H9 (cell line): Measurements from ENCODE around the gene ZNF611. TPM values are rescaled to one million over a fixed set of nuclear protein-coding genes. Genes with fewer than 3 reads are reported as not detected.

Experiments
- DNase-seq: peaks from one replicate; pipeline ENCODE4 v3.0.0-alpha.2; 2017
- H2AFZ ChIP-seq: one replicate; pipeline ENCODE4 v1.6.1; 2013; ENCODE audit warnings: mild to moderate bottlenecking, low read length, control low read depth, moderate library complexity
- H2AK5ac ChIP-seq: 2 replicates; pipeline ENCODE4 v1.6.1; 2013; ENCODE audit warnings: low read length, control low read depth, mixed read lengths; ENCODE audit not compliant: insufficient read length
- H2BK120ac ChIP-seq: one replicate; pipeline ENCODE4 v1.6.1; 2013; ENCODE audit warnings: low read depth, mild to moderate bottlenecking, low read length, control low read depth, inconsistent platforms; ENCODE audit not compliant: poor library complexity, severe bottlenecking
- H2BK12ac ChIP-seq: 2 replicates; pipeline ENCODE4 v1.6.1; 2013; ENCODE audit warnings: low read length, control low read depth, mixed read lengths, low read depth; ENCODE audit not compliant: insufficient read length
- H2BK15ac ChIP-seq: 2 replicates; pipeline ENCODE4 v1.6.1; 2013; ENCODE audit warnings: low read depth, low read length, control low read depth
- H2BK20ac ChIP-seq: one replicate; pipeline ENCODE4 v1.6.1; 2013; ENCODE audit warnings: low read depth, mild to moderate bottlenecking, low read length, control low read depth, inconsistent platforms; ENCODE audit not compliant: poor library complexity, severe bottlenecking
- H2BK5ac ChIP-seq: 2 replicates; pipeline ENCODE4 v1.6.1; 2013; ENCODE audit warnings: low read length, control low read depth, mixed read lengths; ENCODE audit not compliant: insufficient read length
- H3K14ac ChIP-seq: 2 replicates; pipeline ENCODE4 v1.6.1; 2013; ENCODE audit warnings: low read length, control low read depth; ENCODE audit not compliant: insufficient read depth
- H3K18ac ChIP-seq: 2 replicates; pipeline ENCODE4 v1.6.1; 2013; ENCODE audit warnings: low read depth, mild to moderate bottlenecking, mixed read lengths, low read length, control low read depth; ENCODE audit not compliant: insufficient read length
- H3K23ac ChIP-seq: 2 replicates; pipeline ENCODE4 v1.6.1; 2013; ENCODE audit warnings: low read length, control low read depth, mixed read lengths, low read depth; ENCODE audit not compliant: insufficient read length
- H3K23me2 ChIP-seq: 2 replicates; pipeline ENCODE4 v1.6.1; 2013; ENCODE audit warnings: low read depth, mild to moderate bottlenecking, mixed read lengths, low read length, control low read depth; ENCODE audit not compliant: insufficient read length, poor library complexity, severe bottlenecking
- H3K27ac ChIP-seq: 2 replicates; pipeline ENCODE4 v1.5.1; 2013; ENCODE audit warnings: low read length, control low read depth, mixed read lengths, low read depth; ENCODE audit not compliant: insufficient read length
- H3K27me3 ChIP-seq: 2 replicates; pipeline ENCODE4 v1.6.1; 2013; ENCODE audit warnings: low read length, control low read depth, inconsistent platforms; ENCODE audit not compliant: insufficient read depth
- H3K4ac ChIP-seq: 2 replicates; pipeline ENCODE4 v1.6.1; 2013; ENCODE audit warnings: low read depth, mild to moderate bottlenecking, control low read depth, inconsistent platforms, low read length, moderate library complexity
- H3K4me1 ChIP-seq: 2 replicates; pipeline ENCODE4 v1.6.1; 2013; ENCODE audit warnings: low read length, control low read depth, inconsistent platforms; ENCODE audit not compliant: insufficient read depth
- H3K4me2 ChIP-seq: 2 replicates; pipeline ENCODE4 v1.6.1; 2013; ENCODE audit warnings: low read length, control low read depth, mixed read lengths; ENCODE audit not compliant: insufficient read length, insufficient read depth
- H3K56ac ChIP-seq: 2 replicates; pipeline ENCODE4 v1.6.1; 2013; ENCODE audit warnings: low read depth, mild to moderate bottlenecking, mixed read lengths, low read length, control low read depth; ENCODE audit not compliant: insufficient read length
- H3K79me1 ChIP-seq: 2 replicates; pipeline ENCODE4 v1.6.1; 2013; ENCODE audit warnings: low read depth, mild to moderate bottlenecking, moderate library complexity, low read length, control low read depth, inconsistent platforms; ENCODE audit not compliant: insufficient read depth, poor library complexity, severe bottlenecking
- H3K79me2 ChIP-seq: 2 replicates; pipeline ENCODE4 v1.6.1; 2013; ENCODE audit warnings: low read length, control low read depth, inconsistent platforms; ENCODE audit not compliant: insufficient read depth
- H3K9ac ChIP-seq: 2 replicates; pipeline ENCODE4 v1.6.1; 2013; ENCODE audit warnings: low read length, control low read depth, mixed read lengths; ENCODE audit not compliant: insufficient read length; ENCODE audit errors: extremely low read depth
- H3K9me3 ChIP-seq: one replicate; pipeline ENCODE4 v1.6.1; 2013; ENCODE audit warnings: low read depth, low read length, inconsistent platforms; ENCODE audit not compliant: control insufficient read depth
- H3T11ph ChIP-seq: one replicate; pipeline ENCODE4 v1.6.1; 2013; ENCODE audit warnings: mild to moderate bottlenecking, low read length, control low read depth, inconsistent platforms
- H4K20me1 ChIP-seq: one replicate; pipeline ENCODE4 v1.6.1; 2013; ENCODE audit not compliant: control insufficient read depth, insufficient read length, insufficient read depth
- H4K5ac ChIP-seq: 2 replicates; pipeline ENCODE4 v1.6.1; 2013; ENCODE audit warnings: low read depth, mild to moderate bottlenecking, mixed read lengths, low read length, control low read depth; ENCODE audit not compliant: insufficient read length
- H4K8ac ChIP-seq: replicated peaks from 2 replicates; pipeline ENCODE4 v1.6.1; 2013; ENCODE audit warnings: low read length, control low read depth, mixed read lengths, low read depth; ENCODE audit not compliant: insufficient read length
- H4K91ac ChIP-seq: 2 replicates; pipeline ENCODE4 v1.6.1; 2013; ENCODE audit warnings: low read depth, mild to moderate bottlenecking, moderate library complexity, mixed read lengths, low read length, control low read depth; ENCODE audit not compliant: insufficient read length
- H3K27ac Mint-ChIP-seq, 3 experiments: 2 replicates in 2 of 3; 3 replicates in 1 of 3; pipeline ENCODE4 v1.8.0; 2020 to 2021; ENCODE audit warnings: mixed read lengths in 3 of 3, mild to moderate bottlenecking in 1 of 3, moderate library complexity in 1 of 3
- H3K27me3 Mint-ChIP-seq: 2 replicates; pipeline ENCODE4 v1.8.0; 2021; ENCODE audit warnings: low read depth, mild to moderate bottlenecking, moderate library complexity, mixed read lengths
- H3K36me3 Mint-ChIP-seq, 3 experiments: 2 replicates in 2 of 3; 3 replicates in 1 of 3; pipeline ENCODE4 v1.8.0; 2020 to 2021; ENCODE audit warnings: low read depth in 3 of 3, mixed read lengths in 3 of 3; ENCODE audit not compliant: insufficient read depth in 1 of 3
- H3K4me1 Mint-ChIP-seq, 2 experiments: 2 replicates each; pipeline ENCODE4 v1.8.0; 2020; ENCODE audit warnings: mixed read lengths in 2 of 2
- H3K4me3 Mint-ChIP-seq, 2 experiments: 2 replicates in 1 of 2; 3 replicates in 1 of 2; pipeline ENCODE4 v1.8.0; 2020 to 2021; ENCODE audit warnings: mild to moderate bottlenecking in 2 of 2, mixed read lengths in 2 of 2, moderate library complexity in 1 of 2
- H3K9me3 Mint-ChIP-seq, 2 experiments: 2 replicates in 1 of 2; 3 replicates in 1 of 2; pipeline ENCODE4 v1.8.0; 2020; ENCODE audit warnings: mild to moderate bottlenecking in 2 of 2, mixed read lengths in 2 of 2, moderate library complexity in 1 of 2
- WGBS: extraction: QIAGEN DNeasy Blood & Tissue Kit; methylation state at CpG from one replicate; pipeline ENCODE4 v1.1.7; 2013; ENCODE audit warnings: missing lambda C conversion rate, low lambda C conversion rate, mixed read lengths; ENCODE audit not compliant: insufficient read length; ENCODE audit errors: extremely low coverage; 5-methylcytosine and 5-hydroxymethylcytosine counted together
- total RNA-seq: library from RNA; stranded (reverse); gene quantifications from 2 replicates; pipeline ENCODE4 v1.2.1, GENCODE V29; 2021
- TF ChIP-seq, protein P1 (sequence below): fragments of 200-600 bp; sonication (generic); conservative IDR thresholded peaks from 3 replicates; pipeline ENCODE4 v1.8.0; 2021; ENCODE audit warnings: antibody characterized with exemption, mild to moderate bottlenecking

The ZNF611 gene
- total RNA-seq, 1 experiment from 2014 or later, result 25.6 TPM

DNA sequence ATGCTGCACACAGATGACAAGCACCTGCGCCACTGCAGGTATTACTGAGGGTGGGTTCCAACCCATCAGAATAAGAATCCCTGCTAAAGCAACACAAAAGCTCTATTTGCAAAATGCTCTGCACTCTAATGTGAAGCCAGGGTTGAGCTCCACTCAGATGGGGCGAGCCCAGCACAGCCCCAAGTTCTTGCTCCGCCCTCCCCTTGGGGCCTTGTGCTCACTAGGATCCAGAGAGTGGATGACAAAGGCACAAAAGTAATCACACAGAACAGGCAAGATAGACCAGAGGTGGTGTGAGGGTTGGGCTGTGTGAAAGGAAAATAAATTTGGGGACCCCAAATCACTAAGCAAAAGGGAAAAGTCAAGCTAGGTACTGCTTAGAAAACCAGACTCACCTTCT is 8.2 kb upstream of the ZNF611 start:
- Histone ChIP-seq H4K20me1 (no peaks in the 10 kb centered on the region), H3K18ac (no peak overlapping the region), H4K5ac (no peak overlapping the region), H3K4ac (no peak overlapping the region), H3K14ac (no peak overlapping the region), H3K4me1 (no peaks in the 10 kb centered on the region; the same call in 1 of the 2 replicates), H2BK12ac (no peak overlapping the region), H3T11ph (no peak overlapping the region), H3K4me2 (no peak overlapping the region), H2BK20ac (no peak overlapping the region), H3K56ac (no peak overlapping the region), H3K27me3 (no peaks in the 10 kb centered on the region), H3K27ac (no peak overlapping the region), H2BK120ac (no peak overlapping the region), H3K9ac (no peak overlapping the region), H2BK5ac (no peak overlapping the region), H2BK15ac (no peak overlapping the region), H4K8ac (no peak overlapping the region), H3K79me2 (no peaks in the 10 kb centered on the region), H3K23ac (no peak overlapping the region), H2AK5ac (no peak overlapping the region), H3K79me1 (no peaks in the 10 kb centered on the region), H3K9me3 (no peaks in the 10 kb centered on the region), H2AFZ (no peak overlapping the region), H4K91ac (no peak overlapping the region), H3K23me2 (no peaks in the 10 kb centered on the region)
- no peaks in the 10 kb centered on the region for H3K9me3 Mint-ChIP-seq
- no peak overlapping the region for H3K4me3 Mint-ChIP-seq
- H3K27ac Mint-ChIP-seq, result 0 out of 7 replicates have a peak overlapping the region, but pooled peaks of 1 of the 3 experiments have one; percentile 17
- TF ChIP-seq, protein P1, sequence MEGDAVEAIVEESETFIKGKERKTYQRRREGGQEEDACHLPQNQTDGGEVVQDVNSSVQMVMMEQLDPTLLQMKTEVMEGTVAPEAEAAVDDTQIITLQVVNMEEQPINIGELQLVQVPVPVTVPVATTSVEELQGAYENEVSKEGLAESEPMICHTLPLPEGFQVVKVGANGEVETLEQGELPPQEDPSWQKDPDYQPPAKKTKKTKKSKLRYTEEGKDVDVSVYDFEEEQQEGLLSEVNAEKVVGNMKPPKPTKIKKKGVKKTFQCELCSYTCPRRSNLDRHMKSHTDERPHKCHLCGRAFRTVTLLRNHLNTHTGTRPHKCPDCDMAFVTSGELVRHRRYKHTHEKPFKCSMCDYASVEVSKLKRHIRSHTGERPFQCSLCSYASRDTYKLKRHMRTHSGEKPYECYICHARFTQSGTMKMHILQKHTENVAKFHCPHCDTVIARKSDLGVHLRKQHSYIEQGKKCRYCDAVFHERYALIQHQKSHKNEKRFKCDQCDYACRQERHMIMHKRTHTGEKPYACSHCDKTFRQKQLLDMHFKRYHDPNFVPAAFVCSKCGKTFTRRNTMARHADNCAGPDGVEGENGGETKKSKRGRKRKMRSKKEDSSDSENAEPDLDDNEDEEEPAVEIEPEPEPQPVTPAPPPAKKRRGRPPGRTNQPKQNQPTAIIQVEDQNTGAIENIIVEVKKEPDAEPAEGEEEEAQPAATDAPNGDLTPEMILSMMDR, result no peak
- no peaks in the 10 kb centered on the region for H3K36me3 Mint-ChIP-seq
- peaks cover 30 to 42% of the 10 kb centered on the region in 2 experiments for H3K4me1 Mint-ChIP-seq
- WGBS, result no CpG with 5 or more reads among the region's 3 CpGs
- H3K27me3 Mint-ChIP-seq, result peaks cover 1% of the 10 kb centered on the region
- no peak for DNase-seq
